ENCODE measurements around the gene UMAD1. TPM values are rescaled to one million over a fixed set of nuclear protein-coding genes. Genes with fewer than 3 reads are reported as not detected.

The UMAD1 gene
- total and polyA plus RNA-seq, 12 donors, result 3.5 to 24.7 (median 17.0) TPM

DNA sequence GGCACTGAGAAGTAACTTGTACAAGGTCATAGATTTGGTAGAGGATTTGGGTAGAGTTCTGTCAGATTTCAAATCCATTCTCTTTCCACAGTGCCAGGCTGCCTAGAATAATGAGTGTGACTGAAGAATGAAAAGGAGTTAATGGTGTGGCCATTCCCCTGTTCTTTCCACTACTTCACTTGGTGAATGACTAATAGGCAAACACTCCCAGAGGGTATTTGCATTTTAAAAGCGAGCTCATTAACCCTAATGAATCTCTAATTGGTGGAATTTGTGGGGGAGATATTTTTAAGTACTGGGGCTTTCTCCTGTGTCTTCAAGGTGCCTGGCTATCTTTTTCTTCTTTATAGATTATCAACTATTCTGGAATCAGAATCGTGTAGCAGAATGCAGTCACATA is 152.7 kb downstream of the UMAD1 start:
- TF ChIP-seq, protein P1, sequence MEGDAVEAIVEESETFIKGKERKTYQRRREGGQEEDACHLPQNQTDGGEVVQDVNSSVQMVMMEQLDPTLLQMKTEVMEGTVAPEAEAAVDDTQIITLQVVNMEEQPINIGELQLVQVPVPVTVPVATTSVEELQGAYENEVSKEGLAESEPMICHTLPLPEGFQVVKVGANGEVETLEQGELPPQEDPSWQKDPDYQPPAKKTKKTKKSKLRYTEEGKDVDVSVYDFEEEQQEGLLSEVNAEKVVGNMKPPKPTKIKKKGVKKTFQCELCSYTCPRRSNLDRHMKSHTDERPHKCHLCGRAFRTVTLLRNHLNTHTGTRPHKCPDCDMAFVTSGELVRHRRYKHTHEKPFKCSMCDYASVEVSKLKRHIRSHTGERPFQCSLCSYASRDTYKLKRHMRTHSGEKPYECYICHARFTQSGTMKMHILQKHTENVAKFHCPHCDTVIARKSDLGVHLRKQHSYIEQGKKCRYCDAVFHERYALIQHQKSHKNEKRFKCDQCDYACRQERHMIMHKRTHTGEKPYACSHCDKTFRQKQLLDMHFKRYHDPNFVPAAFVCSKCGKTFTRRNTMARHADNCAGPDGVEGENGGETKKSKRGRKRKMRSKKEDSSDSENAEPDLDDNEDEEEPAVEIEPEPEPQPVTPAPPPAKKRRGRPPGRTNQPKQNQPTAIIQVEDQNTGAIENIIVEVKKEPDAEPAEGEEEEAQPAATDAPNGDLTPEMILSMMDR (IDR thresholded peaks at IDR 0.05), result no peak
- Histone ChIP-seq H3K4me1 (peaks cover 0 to 8% (median 0%) of the 10 kb centered on the region in 9 donors), H3K36me3 (peaks cover 0 to 17% (median 3%) of the 10 kb centered on the region in 9 donors), H3K27me3 (no peaks in the 10 kb centered on the region), H3K9me3 (no peaks in the 10 kb centered on the region), H3K4me3 (no peak overlapping the region), H3K27ac (no peak overlapping the region)
- intact Hi-C loops (cut with DNase I), result no loop called here
- DNase-seq (no peak), ATAC-seq (no peak)
- 84% methylated on average over 2 of the region's 2 CpGs for whole genome bisulfite sequencing, 2 donors

DNA sequence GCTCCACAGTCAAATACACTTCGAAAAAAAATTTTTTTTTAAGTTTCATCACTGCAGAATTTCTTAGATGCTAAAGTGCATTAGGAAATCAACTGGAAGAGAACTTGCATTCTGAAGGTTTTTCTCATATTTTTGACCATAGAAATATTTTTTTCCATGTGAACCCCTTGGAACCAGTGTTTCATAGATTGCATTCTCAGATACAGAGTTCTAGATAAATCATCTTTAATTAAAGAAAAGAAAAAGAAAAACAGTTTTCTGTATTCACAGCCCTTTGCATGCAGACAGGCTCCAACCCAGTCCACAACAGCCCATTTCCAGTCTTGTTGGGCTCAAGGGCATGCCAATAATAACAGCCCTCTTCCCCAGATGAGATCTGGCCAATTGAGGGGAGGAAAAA is 153.4 kb downstream of the UMAD1 start:
- no peaks in the 10 kb centered on the region for H3K27me3 ChIP-seq
- no peaks in the 10 kb centered on the region for H3K9me3 ChIP-seq
- DNase-seq, result no peak
- no peak for ATAC-seq
- peaks cover 0 to 8% (median 0%) of the 10 kb centered on the region in 9 donors for H3K4me1 ChIP-seq
- intact Hi-C loops (cut with DNase I), result no loop called here
- H3K27ac ChIP-seq, result no peak overlapping the region
- 89 to 96% methylated on average over 1 of the region's 1 CpG for WGBS, 2 donors
- H3K4me3 ChIP-seq, result no peak overlapping the region
- TF ChIP-seq, protein P1 (IDR thresholded peaks at IDR 0.05), result no peak
- H3K36me3 ChIP-seq, result peaks cover 0 to 17% (median 3%) of the 10 kb centered on the region in 9 donors

DNA sequence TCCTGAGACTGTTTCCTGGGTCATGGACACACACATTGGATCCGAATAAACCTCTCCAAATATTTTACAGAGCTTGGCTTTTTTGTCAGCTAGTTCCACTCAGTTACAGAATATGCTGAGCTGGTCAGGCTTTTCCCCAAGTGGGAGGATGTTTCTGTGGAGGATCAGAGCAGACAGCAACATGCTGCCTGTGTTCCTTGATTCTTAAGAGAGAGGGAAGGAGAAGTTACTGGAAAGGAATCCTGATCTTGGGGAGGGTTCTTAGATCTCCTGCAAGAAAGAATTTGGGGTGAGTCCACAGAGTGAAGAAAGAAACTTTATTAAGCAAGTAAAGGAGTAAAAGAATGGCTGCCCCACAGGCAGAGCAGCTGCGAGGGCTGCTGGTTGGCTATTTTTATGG is 154.7 kb downstream of the UMAD1 start:
- TF ChIP-seq, protein P1 (IDR thresholded peaks at IDR 0.05), result no peak

DNA sequence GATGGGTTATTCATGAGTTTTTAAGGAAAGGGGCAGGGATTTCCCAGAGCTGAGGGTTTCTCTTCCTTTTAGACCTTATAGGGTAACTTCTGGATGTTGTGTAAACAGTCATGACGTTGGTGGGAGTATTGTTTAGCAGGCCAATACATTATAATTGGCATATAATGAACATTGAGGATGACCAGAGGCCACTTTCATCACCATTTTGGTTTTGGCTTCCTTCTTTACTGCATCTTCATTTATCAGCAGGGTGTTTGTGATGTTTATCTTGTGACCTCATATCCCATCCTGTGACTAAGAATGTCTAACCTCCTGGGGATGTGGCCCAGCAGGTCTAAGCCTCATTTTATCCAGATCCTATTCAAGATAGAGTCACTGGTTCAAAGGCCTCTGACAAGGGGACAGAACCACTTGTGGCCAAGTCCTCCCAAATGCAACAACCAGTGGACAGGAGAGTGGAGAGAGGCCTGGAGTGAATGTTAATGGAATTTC is 155.1 kb downstream of the UMAD1 start:
- peaks cover 0 to 16% (median 3%) of the 10 kb centered on the region in 9 donors for H3K36me3 ChIP-seq
- TF ChIP-seq, protein P1 (IDR thresholded peaks at IDR 0.05), result no peak
- H3K9me3 ChIP-seq, result no peaks in the 10 kb centered on the region
- no peak for ATAC-seq
- peaks cover 0 to 8% (median 0%) of the 10 kb centered on the region in 9 donors for H3K4me1 ChIP-seq
- no peak overlapping the region for H3K4me3 ChIP-seq
- no peaks in the 10 kb centered on the region for H3K27me3 ChIP-seq
- 78 to 82% methylated on average over 1 of the region's 1 CpG for WGBS, 2 donors
- intact Hi-C loops (cut with DNase I), result no loop called here
- no peak overlapping the region for H3K27ac ChIP-seq
- DNase-seq, result no peak

More for the DNA sequence above, 154.7 kb downstream of the UMAD1 start:
- peaks cover 0 to 8% (median 0%) of the 10 kb centered on the region in 9 donors for H3K4me1 ChIP-seq
- no peak overlapping the region for H3K27ac ChIP-seq
- 89 to 91% methylated on average over 2 of the region's 2 CpGs for WGBS, 2 donors
- H3K36me3 ChIP-seq, result peaks cover 0 to 17% (median 3%) of the 10 kb centered on the region in 9 donors
- no peak for ATAC-seq
- no peak for DNase-seq
- H3K9me3 ChIP-seq, result no peaks in the 10 kb centered on the region
- intact Hi-C loops (cut with DNase I), result no loop called here
- H3K27me3 ChIP-seq, result no peaks in the 10 kb centered on the region
- H3K4me3 ChIP-seq, result no peak overlapping the region
